Cardiac muscle cell (in vitro differentiated cells and primary cell): ENCODE measurements around the gene PDE4B. TPM values are rescaled to one million over a fixed set of nuclear protein-coding genes. Genes with fewer than 3 reads are reported as not detected.
"Not testable (repeated sequence)": the region's sequence is repeated elsewhere in the genome, so short reads cannot be mapped to it uniquely, and the experiment has no call there.

Experiments
- DNase-seq, 2 donors: peaks; one replicate each; pipeline versions ENCODE4 v3.0.0 to v3.0.0-alpha.2; 2010 to 2017; ENCODE audit warnings: low read depth in 1 of 2, low spot score in 1 of 2
- H3K27ac ChIP-seq: fragments of 200-600 bp; sonication (generic); 2 replicates; pipeline ENCODE4 v1.5.1; 2016
- H3K27me3 ChIP-seq: fragments of 200-600 bp; sonication (generic); 2 replicates; pipeline ENCODE4 v1.6.0; 2016; ENCODE audit warnings: control low read depth
- H3K36me3 ChIP-seq: fragments of 200-600 bp; sonication (generic); 2 replicates; pipeline ENCODE4 v1.5.1; 2016; ENCODE audit warnings: control low read depth
- H3K4me1 ChIP-seq: fragments of 200-600 bp; sonication (generic); 2 replicates; pipeline ENCODE4 v1.8.1; 2017; ENCODE audit warnings: low read depth, mild to moderate bottlenecking, mixed run types
- H3K4me3 ChIP-seq: fragments of 200-600 bp; sonication (generic); 2 replicates; pipeline ENCODE4 v1.5.1; 2016; ENCODE audit warnings: mild to moderate bottlenecking
- H3K9me3 ChIP-seq: fragments of 200-600 bp; sonication (generic); 2 replicates; pipeline ENCODE4 v1.5.1; 2017; ENCODE audit warnings: low read depth, mild to moderate bottlenecking, control low read depth
- polyA plus RNA-seq: library from polyadenylated mRNA; unstranded; fragments of >200 nt; fragmentation: Nextera tagmentation; extraction: Ambion mirVana; gene quantifications from 2 replicates; pipeline ENCODE4 v1.2.1, GENCODE V29; 2016
- total RNA-seq: library from RNA; depleted of rRNA; stranded (reverse); fragments of >200 nt; gene quantifications from 2 replicates; pipeline ENCODE4 v1.2.3, GENCODE V29; 2016
- TF ChIP-seq, protein P1 (sequence below): IDR thresholded peaks from 2 replicates; pipeline ENCODE4 v1.5.1; 2012; ENCODE audit warnings: low read depth, mild to moderate bottlenecking, low read length

The PDE4B gene
- total and polyA plus RNA-seq, 2 experiments from 2014 or later = 0.65 to 3.9 TPM

DNA sequence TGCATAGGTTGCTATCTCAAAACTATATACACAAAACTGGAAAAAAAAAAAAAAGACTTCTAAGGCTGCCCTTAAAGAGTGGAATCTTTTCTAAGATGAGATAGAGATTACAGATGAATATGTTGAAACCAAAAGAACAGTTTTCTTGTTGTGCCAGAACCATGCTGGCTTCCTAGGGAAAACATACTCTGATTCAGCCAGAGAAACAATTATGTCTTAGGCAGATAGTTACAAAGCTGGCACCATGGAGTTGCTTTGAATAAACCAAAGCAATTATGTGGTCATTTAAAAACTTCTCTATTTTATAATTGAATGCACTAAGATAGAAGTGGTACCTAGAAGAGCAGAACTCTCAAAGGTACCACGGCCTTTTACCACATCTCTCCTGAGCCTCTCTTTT, 341.3 kb downstream of the PDE4B start:
- no peak for DNase-seq
- Histone ChIP-seq H3K4me1 (no peaks in the 10 kb centered on the region), H3K9me3 (no peaks in the 10 kb centered on the region), H3K4me3 (no peak overlapping the region), H3K27ac (no peak overlapping the region), H3K36me3 (no peaks in the 10 kb centered on the region), H3K27me3 (no peaks in the 10 kb centered on the region)
- TF ChIP-seq, protein P1, sequence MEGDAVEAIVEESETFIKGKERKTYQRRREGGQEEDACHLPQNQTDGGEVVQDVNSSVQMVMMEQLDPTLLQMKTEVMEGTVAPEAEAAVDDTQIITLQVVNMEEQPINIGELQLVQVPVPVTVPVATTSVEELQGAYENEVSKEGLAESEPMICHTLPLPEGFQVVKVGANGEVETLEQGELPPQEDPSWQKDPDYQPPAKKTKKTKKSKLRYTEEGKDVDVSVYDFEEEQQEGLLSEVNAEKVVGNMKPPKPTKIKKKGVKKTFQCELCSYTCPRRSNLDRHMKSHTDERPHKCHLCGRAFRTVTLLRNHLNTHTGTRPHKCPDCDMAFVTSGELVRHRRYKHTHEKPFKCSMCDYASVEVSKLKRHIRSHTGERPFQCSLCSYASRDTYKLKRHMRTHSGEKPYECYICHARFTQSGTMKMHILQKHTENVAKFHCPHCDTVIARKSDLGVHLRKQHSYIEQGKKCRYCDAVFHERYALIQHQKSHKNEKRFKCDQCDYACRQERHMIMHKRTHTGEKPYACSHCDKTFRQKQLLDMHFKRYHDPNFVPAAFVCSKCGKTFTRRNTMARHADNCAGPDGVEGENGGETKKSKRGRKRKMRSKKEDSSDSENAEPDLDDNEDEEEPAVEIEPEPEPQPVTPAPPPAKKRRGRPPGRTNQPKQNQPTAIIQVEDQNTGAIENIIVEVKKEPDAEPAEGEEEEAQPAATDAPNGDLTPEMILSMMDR = no peak

DNA sequence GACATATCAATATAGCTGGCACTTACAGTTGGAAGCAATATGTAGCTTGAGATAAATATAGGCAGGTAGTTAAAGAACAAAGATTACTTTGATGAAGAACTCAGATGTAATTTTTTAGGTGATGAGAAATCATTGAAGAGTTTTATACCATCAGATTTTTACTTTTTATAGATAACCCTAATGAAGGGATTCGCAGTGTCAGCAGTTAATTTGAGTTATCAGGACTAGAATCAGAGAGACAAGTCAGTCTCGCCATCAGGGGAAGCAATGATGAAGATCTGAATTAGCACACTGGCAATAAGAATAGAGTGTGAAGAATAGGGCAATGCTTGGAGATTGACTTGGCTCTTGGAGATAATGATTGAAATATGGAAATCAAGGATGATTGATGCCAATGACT, 342.5 kb downstream of the PDE4B start:
- DNase-seq = no peak
- TF ChIP-seq, protein P1 = no peak
- H3K4me3 ChIP-seq = no peak overlapping the region
- H3K27me3 ChIP-seq = no peaks in the 10 kb centered on the region
- no peaks in the 10 kb centered on the region for H3K36me3 ChIP-seq
- H3K4me1 ChIP-seq = no peaks in the 10 kb centered on the region
- no peak overlapping the region for H3K27ac ChIP-seq
- no peaks in the 10 kb centered on the region for H3K9me3 ChIP-seq

DNA sequence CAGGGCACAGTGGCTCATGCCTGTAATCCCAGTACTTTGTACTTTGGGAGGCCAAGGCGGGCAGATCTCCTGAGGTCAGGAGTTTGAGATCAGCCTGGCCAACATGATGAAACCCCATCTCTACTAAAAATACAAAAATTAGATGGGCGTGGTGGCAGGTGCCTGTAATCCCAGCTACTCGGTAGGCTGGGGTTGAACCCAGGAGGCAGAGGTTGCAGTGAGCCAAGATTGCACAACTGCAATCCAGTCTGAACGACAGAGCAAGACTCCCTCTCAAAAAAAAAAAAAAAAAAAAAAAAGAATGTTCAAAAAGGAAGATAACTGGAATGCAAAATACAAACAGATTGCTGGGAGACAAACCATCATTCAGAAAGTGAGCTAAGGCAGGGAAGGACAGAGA, 343.7 kb downstream of the PDE4B start:
- not testable (repeated sequence) for H3K4me1 ChIP-seq, H3K27me3 ChIP-seq, DNase-seq, H3K9me3 ChIP-seq, H3K27ac ChIP-seq, H3K4me3 ChIP-seq, H3K36me3 ChIP-seq

DNA sequence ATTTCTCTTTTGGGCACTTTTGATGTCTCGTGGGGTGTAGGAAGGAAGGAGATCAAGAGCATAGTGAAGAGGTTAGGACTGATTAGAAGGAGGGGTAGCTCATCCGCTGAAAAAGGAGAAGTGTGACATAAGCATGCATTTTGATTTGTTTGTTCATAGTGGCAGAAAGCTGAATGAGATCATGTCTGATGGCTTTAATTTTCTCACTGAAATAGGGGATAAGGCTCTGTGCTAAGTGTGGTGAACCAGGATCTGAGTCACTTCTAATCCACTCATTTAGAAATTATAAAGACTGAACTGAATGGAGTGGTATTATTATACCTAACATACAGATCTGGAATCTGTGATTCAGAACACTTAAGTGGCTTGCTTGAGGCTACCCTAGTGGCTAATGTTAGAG, 344.5 kb downstream of the PDE4B start:
- no peaks in the 10 kb centered on the region for H3K4me1 ChIP-seq
- no peaks in the 10 kb centered on the region for H3K36me3 ChIP-seq
- H3K27ac ChIP-seq = no peak overlapping the region
- TF ChIP-seq, protein P1 = no peak
- no peak overlapping the region for H3K4me3 ChIP-seq
- no peak for DNase-seq
- no peaks in the 10 kb centered on the region for H3K27me3 ChIP-seq
- no peaks in the 10 kb centered on the region for H3K9me3 ChIP-seq

DNA sequence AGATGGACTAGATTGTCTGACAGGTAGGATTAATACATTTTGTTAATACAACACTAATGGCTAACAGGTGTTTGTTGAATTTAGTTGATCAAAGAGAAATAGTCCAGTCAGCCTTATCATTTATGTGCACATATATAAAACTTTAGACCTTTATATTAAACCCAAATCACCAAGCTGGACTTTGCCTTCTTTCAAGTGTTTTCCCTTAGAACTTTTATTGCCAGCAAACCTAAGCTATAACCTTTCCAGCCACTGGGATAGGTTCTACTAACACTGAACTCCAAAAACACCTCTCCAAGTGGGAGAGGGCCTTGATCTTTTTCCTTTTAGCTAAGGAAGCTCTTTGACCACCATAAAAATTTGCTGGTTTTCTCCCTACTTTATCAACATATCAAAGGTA, 345.9 kb downstream of the PDE4B start:
- H3K4me3 ChIP-seq = no peak overlapping the region
- no peaks in the 10 kb centered on the region for H3K36me3 ChIP-seq
- no peaks in the 10 kb centered on the region for H3K9me3 ChIP-seq
- TF ChIP-seq, protein P1 = no peak
- H3K4me1 ChIP-seq = no peaks in the 10 kb centered on the region
- H3K27ac ChIP-seq = no peak overlapping the region
- no peaks in the 10 kb centered on the region for H3K27me3 ChIP-seq
- no peak for DNase-seq

DNA sequence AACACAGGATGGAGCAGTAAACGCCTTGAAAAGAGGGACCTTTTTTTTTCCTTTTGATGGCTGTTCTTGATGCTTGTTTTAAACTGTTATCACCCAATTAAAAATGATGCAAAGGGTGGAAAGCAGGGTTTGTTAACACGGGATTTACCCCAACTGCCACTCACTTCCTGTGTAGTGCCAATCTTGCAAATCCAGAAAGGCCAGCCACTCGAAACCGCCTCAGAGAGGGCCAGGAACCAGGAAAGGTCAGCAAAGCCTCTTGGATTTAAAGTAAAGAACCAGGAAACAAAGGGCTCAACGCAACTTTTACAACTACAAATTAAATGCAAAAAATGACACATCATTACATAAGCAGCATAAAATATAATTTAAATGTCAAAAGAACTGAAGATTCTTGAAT, 347.4 kb downstream of the PDE4B start:
- H3K4me1 ChIP-seq = no peaks in the 10 kb centered on the region
- no peaks in the 10 kb centered on the region for H3K9me3 ChIP-seq
- no peaks in the 10 kb centered on the region for H3K27me3 ChIP-seq
- TF ChIP-seq, protein P1 = no peak
- no peaks in the 10 kb centered on the region for H3K36me3 ChIP-seq
- no peak overlapping the region for H3K27ac ChIP-seq
- DNase-seq = no peak
- no peak overlapping the region for H3K4me3 ChIP-seq
